PFSK-1 (cell line): Measurements from ENCODE around the gene C15orf61.

Experiments used
- POLR2AphosphoS5 ChIP-seq: IDR thresholded peaks from 2 replicates; pipeline ENCODE4 v1.6.1; 2012; ENCODE audit warnings: low read depth, mild to moderate bottlenecking, control low read depth, low read length, moderate library complexity
- REST ChIP-seq, 2 experiments: IDR thresholded peaks; 2 replicates each; pipeline versions ENCODE4 v1.6.1 to v1.8.0; 2011 to 2012; ENCODE audit warnings: low read depth in 2 of 2, low read length in 2 of 2, control low read depth in 1 of 2, inconsistent platforms in 1 of 2, mild to moderate bottlenecking in 1 of 2, moderate library complexity in 1 of 2; ENCODE audit not compliant: insufficient read depth in 1 of 2
- SIN3A ChIP-seq: IDR thresholded peaks from 2 replicates; pipeline ENCODE4 v1.6.1; 2012; ENCODE audit warnings: mild to moderate bottlenecking, low read length, moderate library complexity, borderline replicate concordance; ENCODE audit not compliant: insufficient read depth
- TAF1 ChIP-seq: IDR thresholded peaks from 2 replicates; pipeline ENCODE4 v1.6.1; 2012; ENCODE audit warnings: low read length, control low read depth, borderline replicate concordance; ENCODE audit not compliant: insufficient read depth

- TF ChIP-seq REST (IDR thresholded peaks at IDR 0.05; ENCODE audit: insufficient read depth in 1 of 2, low read depth in 2 of 2, low read length in 2 of 2) (no peak), POLR2AphosphoS5 (no peak), SIN3A (no peak), TAF1 (no peak)
Measured at GRCh38 chr15:67524235-67524634, 3.3 kb downstream of the C15orf61 start.
